ENCODE data around the gene IGFBP6.

GRCh38 chr12:53091756-53092155 lies 5.7 kb upstream of the IGFBP6 start:
- TF ChIP-seq CTCF (IDR thresholded peaks at IDR 0.05) (no peak), RAD21 (conservative IDR thresholded peaks at IDR 0.05 in 1 of 2, IDR thresholded peaks at IDR 0.05 in 1 of 2) (no peak)

Data from A549 (cell line).